Measurements from ENCODE around the gene ASTE1. TPM values are rescaled to one million over a fixed set of nuclear protein-coding genes. Genes with fewer than 3 reads are reported as not detected.
A peak's percentile ranks its signal among the peaks of the same experiment; 100 is the strongest.
"Not testable (repeated sequence)": the region's sequence is repeated elsewhere in the genome, so short reads cannot be mapped to it uniquely, and the experiment has no call there.

Gene ASTE1
- total and polyA plus RNA-seq, 7 donors = 1.7 to 3.2 (median 2.4) TPM

- DNase-seq = no peak
- intact Hi-C loops (cut with DNase I) = no loop called here
- H3K4me3 ChIP-seq = no peak overlapping the region
- H3K27ac ChIP-seq = no peak overlapping the region
- no peaks in the 10 kb centered on the region for H3K36me3 ChIP-seq (ENCODE audit: insufficient read depth in 1 of 2, low read depth in 1 of 2)
- H3K4me1 ChIP-seq = peaks cover 7% of the 10 kb centered on the region
- H3K9me3 ChIP-seq = no peaks in the 10 kb centered on the region
- TF ChIP-seq, protein P1, sequence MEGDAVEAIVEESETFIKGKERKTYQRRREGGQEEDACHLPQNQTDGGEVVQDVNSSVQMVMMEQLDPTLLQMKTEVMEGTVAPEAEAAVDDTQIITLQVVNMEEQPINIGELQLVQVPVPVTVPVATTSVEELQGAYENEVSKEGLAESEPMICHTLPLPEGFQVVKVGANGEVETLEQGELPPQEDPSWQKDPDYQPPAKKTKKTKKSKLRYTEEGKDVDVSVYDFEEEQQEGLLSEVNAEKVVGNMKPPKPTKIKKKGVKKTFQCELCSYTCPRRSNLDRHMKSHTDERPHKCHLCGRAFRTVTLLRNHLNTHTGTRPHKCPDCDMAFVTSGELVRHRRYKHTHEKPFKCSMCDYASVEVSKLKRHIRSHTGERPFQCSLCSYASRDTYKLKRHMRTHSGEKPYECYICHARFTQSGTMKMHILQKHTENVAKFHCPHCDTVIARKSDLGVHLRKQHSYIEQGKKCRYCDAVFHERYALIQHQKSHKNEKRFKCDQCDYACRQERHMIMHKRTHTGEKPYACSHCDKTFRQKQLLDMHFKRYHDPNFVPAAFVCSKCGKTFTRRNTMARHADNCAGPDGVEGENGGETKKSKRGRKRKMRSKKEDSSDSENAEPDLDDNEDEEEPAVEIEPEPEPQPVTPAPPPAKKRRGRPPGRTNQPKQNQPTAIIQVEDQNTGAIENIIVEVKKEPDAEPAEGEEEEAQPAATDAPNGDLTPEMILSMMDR (IDR thresholded peaks at IDR 0.05) = no peak
- no peaks in the 10 kb centered on the region for H3K27me3 ChIP-seq (ENCODE audit: insufficient read depth in 3 of 3, low read length in 2 of 3)
- no peak for ATAC-seq
Measured at GRCh38 chr3:131067983-131068382, 41.4 kb upstream of the ASTE1 start.

GRCh38 chr3:131053043-131053859 is 26.6 kb upstream of the ASTE1 start:
- Histone ChIP-seq H3K4me3 (no peak overlapping the region), H3K4me1 (no peaks in the 10 kb centered on the region), H3K27ac (no peak overlapping the region), H3K36me3 (ENCODE audit: insufficient read depth in 1 of 2, low read depth in 1 of 2) (no peaks in the 10 kb centered on the region), H3K27me3 (ENCODE audit: insufficient read depth in 3 of 3, low read length in 2 of 3) (no peaks in the 10 kb centered on the region), H3K9me3 (no peaks in the 10 kb centered on the region)
- intact Hi-C loops (cut with DNase I) = no loop called here
- 53 to 56% (median 56%) methylated on average over 3 of the region's 3 CpGs for WGBS, 3 donors
- TF ChIP-seq, protein P1 (IDR thresholded peaks at IDR 0.05) = peak; percentile 22
- ATAC-seq = no peak
- no peak for DNase-seq

- no peaks in the 10 kb centered on the region for H3K9me3 ChIP-seq
- DNase-seq (no peak), ATAC-seq (no peak)
- TF ChIP-seq, protein P1 (IDR thresholded peaks at IDR 0.05) = no peak
- no peak overlapping the region for H3K27ac ChIP-seq
- no peaks in the 10 kb centered on the region for H3K27me3 ChIP-seq (ENCODE audit: insufficient read depth in 3 of 3, low read length in 2 of 3)
- no peak overlapping the region for H3K4me3 ChIP-seq
- WGBS, 3 donors = 66 to 74% (median 71%) methylated on average over 3 of the region's 3 CpGs
- H3K36me3 ChIP-seq (ENCODE audit: insufficient read depth in 1 of 2, low read depth in 1 of 2) = no peaks in the 10 kb centered on the region
- intact Hi-C loops (cut with DNase I) = no loop called here
- no peaks in the 10 kb centered on the region for H3K4me1 ChIP-seq
Measured at GRCh38 chr3:131050001-131050400, 23.4 kb upstream of the ASTE1 start.

- DNase-seq (no peak), ATAC-seq (no peak)
- intact Hi-C loops (cut with DNase I) = no loop called here
- no peak overlapping the region for H3K4me3 ChIP-seq
- no peaks in the 10 kb centered on the region for H3K9me3 ChIP-seq
- TF ChIP-seq, protein P1 (IDR thresholded peaks at IDR 0.05) = no peak
- H3K27ac ChIP-seq = no peak overlapping the region
- H3K27me3 ChIP-seq (ENCODE audit: insufficient read depth in 3 of 3, low read length in 2 of 3) = no peaks in the 10 kb centered on the region
- no peaks in the 10 kb centered on the region for H3K36me3 ChIP-seq (ENCODE audit: insufficient read depth in 1 of 2, low read depth in 1 of 2)
- H3K4me1 ChIP-seq = no peaks in the 10 kb centered on the region
- 88 to 91% (median 91%) methylated on average over 7 of the region's 7 CpGs for WGBS, 3 donors
Measured at GRCh38 chr3:131048030-131048429, 21.4 kb upstream of the ASTE1 start.

- H3K27ac ChIP-seq = no peak overlapping the region
- intact Hi-C loops (cut with DNase I) = no loop called here
- ATAC-seq (no peak), DNase-seq (no peak)
- H3K4me1 ChIP-seq = no peaks in the 10 kb centered on the region
- no peaks in the 10 kb centered on the region for H3K27me3 ChIP-seq (ENCODE audit: insufficient read depth in 3 of 3, low read length in 2 of 3)
- 93 to 96% (median 95%) methylated on average over 2 of the region's 2 CpGs for WGBS, 3 donors
- H3K9me3 ChIP-seq = no peaks in the 10 kb centered on the region
- TF ChIP-seq, protein P1 (IDR thresholded peaks at IDR 0.05) = no peak
- no peaks in the 10 kb centered on the region for H3K36me3 ChIP-seq (ENCODE audit: insufficient read depth in 1 of 2, low read depth in 1 of 2)
- no peak overlapping the region for H3K4me3 ChIP-seq
Measured at GRCh38 chr3:131047582-131047981, 21.0 kb upstream of the ASTE1 start.

DNA sequence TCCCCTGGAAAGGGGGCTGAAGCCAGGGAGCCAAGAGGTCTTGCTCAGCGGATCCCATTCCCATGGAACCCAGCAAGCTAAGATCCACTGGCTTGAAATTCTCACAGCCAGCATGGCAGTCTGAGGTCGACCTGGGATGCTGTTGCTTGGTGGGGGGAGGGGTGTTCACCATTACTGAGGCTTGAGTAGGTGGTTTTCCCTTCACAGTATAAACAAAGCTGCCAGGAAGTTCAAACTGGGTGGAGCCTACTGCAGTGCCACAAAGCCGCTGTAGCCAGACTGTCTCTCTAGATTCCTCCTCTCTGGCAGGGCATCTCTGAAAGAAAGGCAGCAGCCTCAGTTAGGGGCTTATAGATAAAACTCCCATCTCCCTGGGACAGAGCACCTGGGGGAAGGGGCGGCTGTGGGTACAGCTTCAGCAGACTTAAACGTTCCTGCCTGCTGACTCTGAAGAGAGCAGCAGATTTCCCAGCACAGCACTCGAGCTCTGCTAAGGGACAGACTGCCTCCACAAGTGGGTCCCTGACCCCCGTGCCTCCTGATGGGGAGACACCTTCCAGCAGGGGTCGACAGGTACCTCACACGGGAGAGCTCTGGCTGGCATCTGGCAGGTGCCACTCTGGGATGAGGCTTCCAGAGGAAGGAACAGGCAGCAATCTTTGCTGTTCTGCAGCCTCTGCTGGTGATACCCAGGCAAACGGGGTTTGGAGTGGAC is 15.8 kb upstream of the ASTE1 start:
- H3K36me3 ChIP-seq (ENCODE audit: insufficient read depth in 1 of 2, low read depth in 1 of 2); ATAC-seq; intact Hi-C loops (cut with DNase I); H3K27me3 ChIP-seq (ENCODE audit: insufficient read depth in 3 of 3, low read length in 2 of 3); DNase-seq; H3K4me1 ChIP-seq; H3K27ac ChIP-seq; H3K9me3 ChIP-seq; H3K4me3 ChIP-seq: not testable (repeated sequence)
- 81 to 84% (median 81%) methylated on average over 10 of the region's 10 CpGs for whole genome bisulfite sequencing, 3 donors

All from psoas muscle (tissue), 8 donors.